Stimulated activated naive CD8-positive, alpha-beta T cell treated with anti-CD3 and anti-CD28 coated beads, Interleukin-15, Interleukin-2, amounts not matched to agents 100 ng/mL and 50 ng/mL, for 24 hours (primary cell): ENCODE results near the gene NRXN2.

Experiments used
- H3K27ac Mint-ChIP-seq: one replicate; pipeline ENCODE4 v1.8.0; 2021; ENCODE audit warnings: mild to moderate bottlenecking, mixed read lengths
- H3K27me3 Mint-ChIP-seq: one replicate; pipeline ENCODE4 v1.8.0; 2021; ENCODE audit warnings: mixed read lengths
- H3K36me3 Mint-ChIP-seq: one replicate; pipeline ENCODE4 v1.8.0; 2021; ENCODE audit warnings: low read depth, mixed read lengths
- H3K4me1 Mint-ChIP-seq: one replicate; pipeline ENCODE4 v1.8.0; 2021; ENCODE audit warnings: low read depth, mixed read lengths
- H3K4me3 Mint-ChIP-seq: one replicate; pipeline ENCODE4 v1.8.0; 2021; ENCODE audit warnings: mild to moderate bottlenecking, mixed read lengths
- H3K9me3 Mint-ChIP-seq: one replicate; pipeline ENCODE4 v1.8.0; 2021; ENCODE audit warnings: mixed read lengths

NRXN2 gene

DNA sequence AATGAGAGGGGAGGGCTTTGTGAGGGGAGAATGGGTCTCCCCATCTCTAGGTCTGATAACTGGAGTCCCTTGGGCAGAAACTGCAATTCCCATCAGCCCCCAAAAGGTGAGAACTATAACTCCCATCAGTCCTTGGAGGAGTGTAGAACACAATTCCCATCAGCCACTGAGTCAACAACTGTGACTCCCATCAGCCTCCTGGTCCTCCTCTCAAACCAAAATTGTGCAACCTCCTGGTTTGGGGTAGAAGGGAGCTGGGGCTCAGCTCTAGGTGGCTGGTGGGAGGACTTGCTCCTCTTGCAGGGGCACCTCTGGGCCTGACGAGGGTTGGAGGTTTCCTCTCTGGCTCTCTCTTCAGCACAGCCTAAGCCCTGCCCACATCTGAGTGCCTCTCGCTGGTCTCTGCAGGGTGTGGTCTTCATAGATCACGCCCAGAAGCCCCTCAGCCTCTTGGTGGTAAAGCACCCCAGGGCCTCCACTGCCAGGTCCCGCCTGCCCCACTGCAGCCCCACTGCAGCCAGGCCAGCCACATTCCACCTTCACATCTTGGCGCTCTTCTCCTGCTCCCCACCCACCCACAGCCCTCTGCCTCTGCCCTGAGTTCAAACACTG, 113.5 kb downstream of the NRXN2 start:
- H3K36me3 Mint-ChIP-seq = no peaks in the 10 kb centered on the region
- no peaks in the 10 kb centered on the region for H3K9me3 Mint-ChIP-seq
- no peaks in the 10 kb centered on the region for H3K27me3 Mint-ChIP-seq
- no peak overlapping the region for H3K27ac Mint-ChIP-seq
- H3K4me3 Mint-ChIP-seq = no peak overlapping the region
- H3K4me1 Mint-ChIP-seq = peaks cover 6% of the 10 kb centered on the region

DNA sequence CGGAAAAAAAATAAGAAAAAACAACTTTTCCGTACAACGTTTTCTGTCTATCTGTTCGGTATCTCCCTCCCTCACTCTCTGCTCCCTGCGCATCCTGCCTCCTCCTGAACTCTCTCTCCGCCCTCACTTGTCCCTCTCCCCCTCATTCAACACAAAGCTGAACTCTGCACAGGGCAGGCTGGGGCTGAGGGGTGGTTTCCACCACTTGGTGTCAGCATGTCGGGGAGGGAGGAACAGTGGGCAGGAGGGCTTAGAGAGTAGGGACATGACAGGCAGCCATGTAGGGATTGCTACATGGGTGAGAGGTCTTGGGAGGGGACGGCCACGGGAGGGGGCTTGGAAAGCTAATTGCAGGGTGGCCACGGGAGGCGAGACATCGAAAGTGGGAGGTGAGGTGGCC, 114.4 kb downstream of the NRXN2 start:
- Mint-ChIP-seq H3K27me3 (no peaks in the 10 kb centered on the region), H3K36me3 (no peaks in the 10 kb centered on the region), H3K4me1 (peaks cover 6% of the 10 kb centered on the region), H3K9me3 (no peaks in the 10 kb centered on the region), H3K4me3 (no peak overlapping the region), H3K27ac (no peak overlapping the region)

GRCh38 chr11:64608046-64608445, 115.0 kb downstream of the NRXN2 start:
- H3K4me1 Mint-ChIP-seq = peaks cover 6% of the 10 kb centered on the region
- no peaks in the 10 kb centered on the region for H3K36me3 Mint-ChIP-seq
- H3K27me3 Mint-ChIP-seq = no peaks in the 10 kb centered on the region
- H3K27ac Mint-ChIP-seq = no peak overlapping the region
- H3K4me3 Mint-ChIP-seq = no peak overlapping the region
- H3K9me3 Mint-ChIP-seq = no peaks in the 10 kb centered on the region

DNA sequence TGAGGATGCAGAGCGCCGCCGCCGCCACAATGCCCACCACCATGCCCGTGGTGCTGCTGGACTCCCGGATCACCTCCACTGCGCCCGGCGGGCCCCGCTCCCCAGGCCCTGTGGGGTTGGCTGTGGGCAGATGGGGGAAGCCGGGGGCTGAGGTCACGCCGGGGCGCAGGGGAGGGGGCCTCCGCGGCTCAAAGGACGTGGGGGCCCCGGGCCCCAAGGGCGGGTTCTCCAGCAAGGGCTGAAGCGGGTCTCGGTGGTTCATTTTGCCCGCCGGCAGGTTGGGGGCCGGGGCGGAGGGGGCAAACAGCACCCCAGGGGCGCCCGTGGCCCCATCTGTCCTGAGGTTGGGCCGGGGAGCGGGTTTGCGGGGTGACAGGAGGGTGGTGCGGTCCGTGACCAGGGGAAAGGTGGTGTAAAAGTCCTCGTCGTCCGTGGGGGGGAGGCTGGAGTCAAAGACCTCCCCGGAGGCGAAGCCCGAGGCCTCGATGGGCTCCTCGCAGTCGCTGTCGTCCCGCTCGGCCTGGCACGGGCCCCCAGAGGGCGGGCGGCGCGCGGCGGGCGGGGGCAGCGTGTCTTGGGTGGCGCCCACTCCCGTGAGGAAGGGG, 115.5 kb downstream of the NRXN2 start:
- Mint-ChIP-seq H3K27ac (no peak overlapping the region), H3K9me3 (no peaks in the 10 kb centered on the region), H3K27me3 (no peaks in the 10 kb centered on the region), H3K4me3 (no peak overlapping the region), H3K36me3 (no peaks in the 10 kb centered on the region), H3K4me1 (peaks cover 6% of the 10 kb centered on the region)

DNA sequence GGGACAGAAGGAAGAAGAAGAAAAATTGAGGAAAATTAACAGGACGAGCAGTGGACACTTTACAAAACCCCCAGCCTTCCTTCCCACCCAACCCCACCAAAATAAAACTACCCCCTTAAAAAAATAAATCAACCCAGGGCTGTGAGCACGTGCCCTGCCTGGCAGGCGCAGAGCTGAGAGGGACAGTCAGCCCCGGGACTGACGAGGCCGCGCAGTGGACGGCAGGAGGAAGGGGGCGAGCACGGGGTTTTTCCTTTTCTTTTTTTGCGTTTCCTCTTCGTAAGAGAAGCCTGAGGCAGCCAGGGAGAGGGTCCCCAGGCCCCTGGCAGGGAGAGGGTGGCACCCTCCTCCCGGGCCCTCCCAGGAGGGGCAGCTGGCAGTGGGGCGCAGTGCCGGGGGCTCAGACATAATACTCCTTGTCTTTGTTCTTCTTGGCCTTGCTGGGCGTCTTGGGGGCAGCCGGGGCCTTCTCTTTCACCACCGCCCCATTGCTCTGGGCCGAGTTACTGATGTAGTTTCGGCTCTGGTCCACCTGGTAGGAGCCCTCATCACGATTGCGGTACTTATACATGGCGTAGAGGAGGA, 116.1 kb downstream of the NRXN2 start:
- H3K36me3 Mint-ChIP-seq = no peaks in the 10 kb centered on the region
- no peaks in the 10 kb centered on the region for H3K9me3 Mint-ChIP-seq
- H3K27ac Mint-ChIP-seq = no peak overlapping the region
- peaks cover 4% of the 10 kb centered on the region for H3K4me1 Mint-ChIP-seq
- no peaks in the 10 kb centered on the region for H3K27me3 Mint-ChIP-seq
- no peak overlapping the region for H3K4me3 Mint-ChIP-seq

- Mint-ChIP-seq H3K27ac (no peak overlapping the region), H3K4me3 (no peak overlapping the region), H3K9me3 (no peaks in the 10 kb centered on the region), H3K27me3 (no peaks in the 10 kb centered on the region), H3K4me1 (no peaks in the 10 kb centered on the region), H3K36me3 (no peaks in the 10 kb centered on the region)
These were observed 117.1 kb downstream of the NRXN2 start for GRCh38 chr11:64605656-64606585.

DNA sequence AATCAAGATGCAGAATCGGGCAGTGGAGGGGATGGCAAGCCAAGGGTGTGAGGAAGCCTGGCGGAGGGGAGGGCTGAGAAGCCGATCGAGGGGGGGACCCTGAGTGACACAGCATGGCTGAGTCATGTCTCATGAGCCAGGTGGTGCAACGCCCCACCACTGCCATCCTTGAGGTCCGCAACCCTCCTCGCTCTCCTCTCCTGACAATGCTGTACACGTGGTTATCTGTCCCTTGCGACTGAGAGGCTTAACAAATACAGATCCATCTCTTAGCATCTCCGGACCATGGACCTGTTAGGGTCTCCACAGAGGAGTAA, 117.8 kb downstream of the NRXN2 start:
- Mint-ChIP-seq H3K27ac (no peak overlapping the region), H3K36me3 (no peaks in the 10 kb centered on the region), H3K27me3 (no peaks in the 10 kb centered on the region), H3K4me3 (no peak overlapping the region), H3K9me3 (no peaks in the 10 kb centered on the region), H3K4me1 (no peaks in the 10 kb centered on the region)

DNA sequence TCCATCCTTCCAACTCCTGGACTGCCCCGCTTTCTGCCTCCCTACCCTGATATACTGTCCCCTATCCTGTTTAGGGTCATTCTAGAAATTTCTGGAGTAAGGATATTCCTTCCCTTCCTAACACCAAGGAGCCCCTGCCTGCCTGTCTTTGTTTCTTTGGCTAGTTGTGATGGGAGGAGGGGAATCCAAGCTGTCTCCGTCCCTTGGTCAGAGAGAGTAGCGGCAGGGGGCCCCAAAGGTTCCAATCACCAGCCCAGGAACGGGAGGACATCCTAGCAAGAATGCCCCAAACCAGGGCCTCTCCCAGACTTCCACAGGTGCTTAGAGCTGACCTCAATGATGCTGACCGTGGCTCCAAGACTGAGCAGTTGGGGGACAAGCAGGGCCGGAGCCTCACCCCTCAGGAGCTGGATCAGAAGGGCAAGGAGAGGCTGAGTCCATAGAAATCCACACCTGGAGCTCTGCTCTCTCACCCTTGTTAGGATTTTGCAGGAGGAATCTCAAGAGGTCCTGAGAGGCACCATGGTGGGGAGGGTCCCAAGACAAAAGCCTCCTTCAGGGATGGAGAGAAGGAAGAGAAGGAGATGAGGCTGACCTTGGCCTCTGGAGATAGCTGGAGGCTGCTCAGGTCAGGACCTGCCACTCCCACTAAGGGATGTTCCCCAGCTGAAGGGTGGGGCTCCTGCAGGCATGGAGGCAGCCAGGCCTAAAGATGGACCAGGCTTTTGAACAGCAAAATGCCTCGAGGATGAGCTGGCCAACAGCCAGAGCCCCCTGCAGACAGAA, 118.3 kb downstream of the NRXN2 start:
- H3K27ac Mint-ChIP-seq = no peak overlapping the region
- no peak overlapping the region for H3K4me3 Mint-ChIP-seq
- no peaks in the 10 kb centered on the region for H3K9me3 Mint-ChIP-seq

DNA sequence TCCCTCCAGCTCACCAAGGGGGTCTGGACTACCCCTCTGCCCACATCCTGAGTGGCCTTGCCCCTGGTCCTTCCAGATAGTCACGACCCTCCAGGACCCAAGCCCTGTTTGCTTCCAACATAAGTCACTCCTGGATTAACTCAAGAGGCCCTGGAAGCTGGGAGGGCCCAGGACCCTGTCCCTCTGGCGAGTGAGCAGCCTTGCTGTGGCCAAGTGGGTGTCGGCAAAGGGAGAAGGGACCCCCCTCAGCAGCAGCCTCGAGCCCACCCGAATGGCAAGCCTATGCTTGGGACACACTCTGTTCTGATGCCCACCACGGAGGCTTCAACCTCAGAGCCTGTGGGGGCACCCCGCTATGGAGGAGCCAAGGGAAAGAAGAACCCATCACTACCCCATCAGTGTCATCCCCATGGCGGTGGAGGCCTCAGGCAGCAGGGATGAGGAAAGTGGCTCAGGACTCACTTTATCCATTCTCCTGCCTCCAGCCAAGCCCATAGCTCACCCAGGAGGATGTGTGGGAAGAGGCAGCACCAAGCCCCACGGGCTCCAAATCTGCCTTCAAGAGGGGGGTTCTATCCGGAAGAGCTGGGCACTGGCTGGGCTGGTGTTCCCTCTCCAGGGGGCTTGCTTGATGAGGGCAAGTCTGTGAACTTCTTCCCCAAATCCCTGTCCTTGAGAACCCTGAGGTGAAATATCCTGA, 119.4 kb downstream of the NRXN2 start:
- Mint-ChIP-seq H3K9me3 (no peaks in the 10 kb centered on the region), H3K4me1 (no peaks in the 10 kb centered on the region), H3K4me3 (no peak overlapping the region), H3K27ac (no peak overlapping the region), H3K36me3 (no peaks in the 10 kb centered on the region), H3K27me3 (no peaks in the 10 kb centered on the region)

More for the DNA sequence above, 118.3 kb downstream of the NRXN2 start:
- H3K27me3 Mint-ChIP-seq = no peaks in the 10 kb centered on the region
- H3K36me3 Mint-ChIP-seq = no peaks in the 10 kb centered on the region
- H3K4me1 Mint-ChIP-seq = no peaks in the 10 kb centered on the region

DNA sequence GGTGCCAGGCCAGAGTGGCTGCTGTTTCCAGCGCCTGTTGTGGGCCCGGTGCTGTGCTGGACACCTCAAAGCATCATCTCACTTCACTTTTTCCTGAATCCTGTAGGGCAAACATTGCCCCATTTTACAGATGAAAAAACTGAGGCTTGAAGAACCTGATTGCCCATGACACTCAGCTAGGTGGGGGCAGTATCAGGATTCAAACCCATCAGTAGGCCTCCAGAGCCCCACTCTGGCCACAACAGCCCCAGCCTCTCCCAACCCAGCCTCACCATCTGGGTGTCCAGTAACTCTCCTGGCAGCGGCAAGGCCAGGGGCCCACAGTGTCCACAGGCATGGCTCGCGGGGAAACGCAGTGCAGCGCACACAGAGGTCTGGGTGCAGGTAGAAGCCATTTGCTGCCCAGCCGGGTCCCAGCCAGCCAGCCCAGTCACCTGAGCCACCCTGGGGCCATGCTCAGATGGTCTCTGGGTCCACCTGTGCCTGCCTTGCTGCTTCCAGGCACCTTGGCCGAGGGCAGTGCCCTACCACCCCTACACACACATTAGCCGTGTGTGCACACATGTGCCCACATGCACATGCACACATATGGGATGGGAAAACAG, 120.4 kb downstream of the NRXN2 start:
- Mint-ChIP-seq H3K4me3 (no peak overlapping the region), H3K27ac (no peak overlapping the region), H3K27me3 (no peaks in the 10 kb centered on the region), H3K4me1 (no peaks in the 10 kb centered on the region), H3K36me3 (no peaks in the 10 kb centered on the region), H3K9me3 (no peaks in the 10 kb centered on the region)

- H3K27me3 Mint-ChIP-seq = no peaks in the 10 kb centered on the region
- no peaks in the 10 kb centered on the region for H3K4me1 Mint-ChIP-seq
- no peaks in the 10 kb centered on the region for H3K36me3 Mint-ChIP-seq
- H3K9me3 Mint-ChIP-seq = no peaks in the 10 kb centered on the region
- H3K4me3 Mint-ChIP-seq = no peak overlapping the region
- no peak overlapping the region for H3K27ac Mint-ChIP-seq
These were observed 121.2 kb downstream of the NRXN2 start for GRCh38 chr11:64601605-64602465.

DNA sequence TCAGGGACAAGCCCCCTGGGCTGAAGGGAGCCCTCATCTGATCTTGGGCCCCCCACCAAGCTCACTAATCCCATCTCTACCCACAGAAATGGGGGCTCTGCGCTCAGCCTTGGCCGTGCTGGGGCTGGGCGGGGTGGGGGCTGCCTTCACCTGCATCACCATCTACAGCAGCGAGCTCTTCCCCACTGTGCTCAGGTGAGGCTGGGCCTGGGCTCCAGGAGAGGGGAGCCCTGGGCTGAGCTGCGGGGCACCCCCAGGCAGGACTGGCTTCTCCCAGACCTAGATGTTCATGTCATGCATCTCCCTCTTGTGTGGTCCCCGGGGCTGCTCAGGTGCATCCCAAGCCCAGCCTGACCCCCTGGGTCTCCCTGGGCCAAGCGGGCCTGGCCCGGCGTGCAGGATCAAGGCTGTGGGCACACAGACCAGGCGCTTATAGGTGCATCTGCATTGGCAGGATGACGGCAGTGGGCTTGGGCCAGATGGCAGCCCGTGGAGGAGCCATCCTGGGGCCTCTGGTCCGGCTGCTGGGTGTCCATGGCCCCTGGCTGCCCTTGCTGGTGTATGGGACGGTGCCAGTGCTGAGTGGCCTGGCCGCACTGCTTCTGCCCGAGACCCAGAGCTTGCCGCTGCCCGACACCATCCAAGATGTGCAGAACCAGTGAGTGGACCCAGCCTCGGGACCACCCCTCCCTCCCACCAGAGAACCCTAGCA, 122.6 kb downstream of the NRXN2 start:
- Mint-ChIP-seq H3K4me1 (no peaks in the 10 kb centered on the region), H3K27me3 (no peaks in the 10 kb centered on the region), H3K27ac (no peak overlapping the region), H3K9me3 (no peaks in the 10 kb centered on the region), H3K4me3 (no peak overlapping the region), H3K36me3 (no peaks in the 10 kb centered on the region)
